Left lung (tissue), 10 donors: Measurements from ENCODE around the gene DMD. TPM values are rescaled to one million over a fixed set of nuclear protein-coding genes. Genes with fewer than 3 reads are reported as not detected.

ENCODE experiments used
- ATAC-seq: fragments of 200-7000 bp; cut with Tn5 transposase; one replicate; pipeline ENCODE4 v1.9.1; 2020; ENCODE audit warnings: moderate library complexity
- DNase-seq, 4 donors: peaks; one replicate each; pipeline ENCODE4 v3.0.0-alpha.2; 2013 to 2020
- H3K27ac ChIP-seq, 2 donors: fragments of 200-600 bp; sonication (generic) in 1 of 2; one replicate each; pipeline versions ENCODE4 v1.5.0 to v1.8.0; 2020 to 2021
- H3K27me3 ChIP-seq, 2 donors: fragments of 200-600 bp; sonication (generic) in 1 of 2; one replicate each; pipeline versions ENCODE4 v1.5.0 to v1.8.0; 2020 to 2021
- H3K36me3 ChIP-seq, 2 donors: fragments of 200-600 bp; sonication (generic) in 1 of 2; one replicate each; pipeline versions ENCODE4 v1.5.0 to v1.8.0; 2020 to 2021
- H3K4me1 ChIP-seq, 2 donors: fragments of 200-600 bp; one replicate each; pipeline ENCODE4 v1.8.0; 2021
- H3K4me3 ChIP-seq, 2 donors: fragments of 200-600 bp; sonication (generic) in 1 of 2; one replicate each; pipeline versions ENCODE4 v1.5.0 to v1.8.0; 2020 to 2021; ENCODE audit warnings: mild to moderate bottlenecking in 1 of 2
- H3K9me3 ChIP-seq, 2 donors: fragments of 200-600 bp; sonication (generic) in 1 of 2; one replicate each; pipeline versions ENCODE4 v1.5.0 to v1.8.0; 2020 to 2021
- CTCF ChIP-seq, 2 donors: fragments of 200-600 bp; sonication (generic) in 1 of 2; IDR thresholded peaks; one replicate each; pipeline versions ENCODE4 v1.5.0 to v1.8.0; 2021; ENCODE audit warnings: antibody characterized with exemption in 2 of 2
- intact Hi-C, 2 donors: fragments of 100-400 bp; cut with DNase I; formaldehyde crosslinking; loops; one replicate each; pipeline versions ENCODE4 v1.11.2 to v1.14.2; 2022
- polyA plus RNA-seq, 6 donors: library from polyadenylated mRNA; unstranded; fragments of 120-200 nt; gene quantifications; one replicate each; pipeline ENCODE4 v1.2.1, GENCODE V29; 2013; ENCODE audit not compliant: insufficient read length in 6 of 6
- total RNA-seq, 2 donors: library from RNA; stranded (reverse); fragmentation: NEBNext Ultra II Directional; extraction: Animal tissue kit (Norgen Biotek cat#: 25700); gene quantifications; one replicate each; pipeline ENCODE4 v1.2.1, GENCODE V29; 2021
- donor health status: DM: no; HTN: yes; CAD: no.
- donor health status: DM: no; HTN: no; CAD: no.

Gene DMD
- total and polyA plus RNA-seq, 8 donors = 16.6 to 68.8 (median 54.0) TPM

GRCh38 chrX:31170792-31171191 lies 2040.6 kb downstream of the DMD start:
- intact Hi-C loops = no loop called here
- H3K4me3 ChIP-seq = no peak overlapping the region
- H3K36me3 ChIP-seq = no peaks in the 10 kb centered on the region
- H3K27me3 ChIP-seq = no peaks in the 10 kb centered on the region
- DNase-seq (no peak), ATAC-seq (no peak)
- no peaks in the 10 kb centered on the region for H3K4me1 ChIP-seq
- no peak overlapping the region for H3K27ac ChIP-seq
- H3K9me3 ChIP-seq = no peaks in the 10 kb centered on the region
- TF ChIP-seq CTCF (IDR thresholded peaks at IDR 0.05) = no peak

DNA sequence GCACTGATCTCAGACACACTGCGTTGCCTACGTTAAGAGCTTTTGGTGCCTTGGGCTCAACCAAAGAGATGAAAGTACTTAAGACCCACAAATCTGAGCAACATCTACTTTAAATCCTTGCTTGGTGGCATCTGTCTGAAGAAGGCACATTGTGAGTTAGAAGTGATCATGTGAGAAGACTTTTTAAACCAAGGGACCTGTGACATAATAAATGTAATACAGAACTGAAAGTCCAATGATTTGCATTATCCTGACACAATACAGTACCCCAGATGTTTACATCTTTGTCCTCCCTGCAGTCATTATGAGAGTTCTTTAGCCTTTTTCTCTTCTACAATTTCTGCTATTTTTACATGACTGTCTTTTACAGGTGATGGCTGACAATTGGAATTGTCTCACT lies 2042.8 kb downstream of the DMD start:
- no peak overlapping the region for H3K4me3 ChIP-seq
- intact Hi-C loops = no loop called here
- H3K36me3 ChIP-seq = no peaks in the 10 kb centered on the region
- DNase-seq (no peak), ATAC-seq (no peak)
- no peaks in the 10 kb centered on the region for H3K9me3 ChIP-seq
- no peaks in the 10 kb centered on the region for H3K27me3 ChIP-seq
- no peak overlapping the region for H3K27ac ChIP-seq
- TF ChIP-seq CTCF (IDR thresholded peaks at IDR 0.05) = no peak
- no peaks in the 10 kb centered on the region for H3K4me1 ChIP-seq

GRCh38 chrX:31166832-31167231 lies 2044.5 kb downstream of the DMD start:
- no peak for DNase-seq
- H3K27me3 ChIP-seq = no peaks in the 10 kb centered on the region
- intact Hi-C loops = no loop called here
- H3K4me1 ChIP-seq = no peaks in the 10 kb centered on the region
- no peak overlapping the region for H3K4me3 ChIP-seq
- H3K36me3 ChIP-seq = no peaks in the 10 kb centered on the region
- H3K27ac ChIP-seq = no peak overlapping the region
- ATAC-seq = no peak
- H3K9me3 ChIP-seq = no peaks in the 10 kb centered on the region
- TF ChIP-seq CTCF (IDR thresholded peaks at IDR 0.05) = no peak

DNA sequence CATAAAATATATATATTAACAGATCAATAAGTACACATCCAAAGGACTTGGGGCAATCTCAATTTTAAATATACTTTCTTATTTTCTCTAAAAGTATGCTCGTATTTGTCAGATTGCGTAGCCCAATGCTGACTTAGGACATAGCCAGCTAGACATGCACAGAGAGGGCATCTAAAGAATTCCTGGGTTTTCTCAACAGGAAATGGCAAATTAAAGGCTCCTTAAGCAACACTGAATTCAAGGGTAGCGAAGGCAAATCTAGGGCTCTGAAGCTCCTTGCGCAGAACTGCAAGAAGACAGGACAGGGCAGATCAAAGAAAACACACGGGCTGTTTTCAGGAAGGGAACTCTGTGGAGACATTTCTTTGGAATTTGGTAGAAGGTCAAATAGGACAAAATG lies 2044.9 kb downstream of the DMD start:
- Histone ChIP-seq H3K9me3 (no peaks in the 10 kb centered on the region), H3K4me3 (no peak overlapping the region), H3K36me3 (no peaks in the 10 kb centered on the region), H3K27ac (no peak overlapping the region), H3K27me3 (no peaks in the 10 kb centered on the region), H3K4me1 (no peaks in the 10 kb centered on the region)
- TF ChIP-seq CTCF (IDR thresholded peaks at IDR 0.05) = no peak
- ATAC-seq (no peak), DNase-seq (no peak)
- intact Hi-C loops = no loop called here

DNA sequence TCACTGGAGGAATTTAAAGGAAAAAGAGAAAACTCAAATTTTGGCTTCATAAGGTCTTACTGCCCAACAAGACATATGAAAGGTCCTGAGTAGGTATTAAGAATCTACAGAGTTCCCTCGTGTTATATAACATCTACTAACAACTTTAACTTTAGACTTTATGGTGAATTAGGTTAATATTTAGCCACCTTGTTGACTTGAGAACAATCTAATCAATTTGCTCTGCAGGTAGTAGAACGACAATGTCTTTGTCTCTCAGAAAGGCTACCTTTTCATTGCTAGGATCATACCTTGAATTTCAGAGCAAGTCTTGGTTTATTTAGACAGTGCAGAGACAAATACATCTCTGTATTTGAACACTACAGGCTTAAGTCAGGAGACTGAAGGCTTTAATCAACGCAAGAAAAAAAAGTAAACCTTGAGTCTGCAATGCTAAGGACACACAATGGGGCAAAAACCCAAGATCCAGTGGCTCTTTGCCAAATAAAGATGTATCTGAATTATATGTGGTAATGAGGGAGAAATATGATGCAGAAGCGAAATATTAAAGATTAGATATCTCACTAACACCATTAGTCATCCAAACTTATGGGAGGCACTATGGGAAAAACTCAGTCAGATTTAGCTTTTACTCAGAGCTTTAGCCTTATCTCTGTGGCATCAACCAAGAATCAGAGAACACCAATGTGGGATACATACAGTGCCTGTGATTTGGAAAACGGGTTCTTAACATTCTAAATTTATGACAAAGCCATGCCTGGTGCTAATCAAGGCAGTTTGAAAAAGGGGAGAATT lies 2045.9 kb downstream of the DMD start:
- TF ChIP-seq CTCF (IDR thresholded peaks at IDR 0.05) = no peak
- ATAC-seq (no peak), DNase-seq (no peak)
- H3K27ac ChIP-seq = no peak overlapping the region
- H3K9me3 ChIP-seq = no peaks in the 10 kb centered on the region
- H3K4me3 ChIP-seq = no peak overlapping the region
- intact Hi-C loops = no loop called here
- H3K4me1 ChIP-seq = no peaks in the 10 kb centered on the region
- no peaks in the 10 kb centered on the region for H3K27me3 ChIP-seq
- H3K36me3 ChIP-seq = no peaks in the 10 kb centered on the region
